ENCODE results near the gene HOXA9. TPM values are rescaled to one million over a fixed set of nuclear protein-coding genes. Genes with fewer than 3 reads are reported as not detected.

HOXA9 gene
- total RNA-seq, 1 donor from 2014 or later: not detected

DNA sequence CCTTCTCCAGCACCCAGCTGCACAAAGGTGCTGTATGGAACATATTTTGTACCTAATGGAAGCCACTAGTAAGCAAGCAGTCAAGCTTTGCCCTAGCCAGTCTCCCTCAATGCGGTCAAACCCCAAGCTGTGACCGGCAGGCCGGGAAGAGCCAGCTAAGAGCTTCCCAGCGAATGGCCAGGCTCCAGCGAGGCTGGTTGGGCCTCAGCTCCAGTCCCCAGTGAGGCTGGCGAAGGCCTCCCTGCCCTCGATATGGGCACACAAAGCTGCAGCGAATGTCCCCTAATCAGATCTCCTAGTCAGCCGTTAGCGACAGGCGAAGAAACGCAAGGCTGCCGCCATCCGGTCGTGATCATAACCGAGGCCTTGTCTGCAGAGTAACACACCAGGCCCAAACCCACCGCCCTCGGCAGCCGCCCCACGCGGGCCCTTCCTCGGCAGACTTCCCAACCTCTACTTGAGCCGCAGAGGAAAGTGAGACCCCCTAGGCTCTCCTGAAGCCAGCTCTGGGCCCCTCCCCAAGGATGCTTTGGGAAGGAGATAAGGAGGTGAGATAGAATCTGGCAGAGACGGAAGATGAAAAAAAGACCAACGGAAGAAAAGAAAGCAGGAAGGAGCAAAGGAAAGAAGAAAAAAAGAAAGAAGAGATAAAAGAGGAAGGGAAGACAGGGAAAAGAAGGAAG, 3.1 kb upstream of the HOXA9 start:
- FAIRE-seq: no peak
- DNase-seq (ENCODE audit: low read depth): no peak
- Histone ChIP-seq H3K27me3 (ENCODE audit: control insufficient read depth, insufficient read depth, low read length) (peaks cover 87% of the 10 kb centered on the region), H3K4me3 (ENCODE audit: low read depth, low read length) (no peak overlapping the region), H3K36me3 (ENCODE audit: control insufficient read depth, insufficient read depth, low read length) (no peaks in the 10 kb centered on the region)
- TF ChIP-seq CTCF (IDR thresholded peaks at IDR 0.05; ENCODE audit: insufficient read depth, low read length, severe bottlenecking): no peak

GRCh38 chr7:27167916-27168264, 2.6 kb upstream of the HOXA9 start:
- peaks cover 86% of the 10 kb centered on the region for H3K27me3 ChIP-seq (ENCODE audit: control insufficient read depth, insufficient read depth, low read length)
- no peak for FAIRE-seq

GRCh38 chr7:27166531-27167505, 1.5 kb upstream of the HOXA9 start:
- H3K27me3 ChIP-seq (ENCODE audit: control insufficient read depth, insufficient read depth, low read length): peaks cover 79% of the 10 kb centered on the region

More at GRCh38 chr7:27167916-27168264, 2.6 kb upstream of the HOXA9 start:
- Histone ChIP-seq H3K36me3 (ENCODE audit: control insufficient read depth, insufficient read depth, low read length) (no peaks in the 10 kb centered on the region), H3K4me3 (ENCODE audit: low read depth, low read length) (no peak overlapping the region)
- DNase-seq (ENCODE audit: low read depth): no peak
- no peak for TF ChIP-seq CTCF (IDR thresholded peaks at IDR 0.05; ENCODE audit: insufficient read depth, low read length, severe bottlenecking)

DNA sequence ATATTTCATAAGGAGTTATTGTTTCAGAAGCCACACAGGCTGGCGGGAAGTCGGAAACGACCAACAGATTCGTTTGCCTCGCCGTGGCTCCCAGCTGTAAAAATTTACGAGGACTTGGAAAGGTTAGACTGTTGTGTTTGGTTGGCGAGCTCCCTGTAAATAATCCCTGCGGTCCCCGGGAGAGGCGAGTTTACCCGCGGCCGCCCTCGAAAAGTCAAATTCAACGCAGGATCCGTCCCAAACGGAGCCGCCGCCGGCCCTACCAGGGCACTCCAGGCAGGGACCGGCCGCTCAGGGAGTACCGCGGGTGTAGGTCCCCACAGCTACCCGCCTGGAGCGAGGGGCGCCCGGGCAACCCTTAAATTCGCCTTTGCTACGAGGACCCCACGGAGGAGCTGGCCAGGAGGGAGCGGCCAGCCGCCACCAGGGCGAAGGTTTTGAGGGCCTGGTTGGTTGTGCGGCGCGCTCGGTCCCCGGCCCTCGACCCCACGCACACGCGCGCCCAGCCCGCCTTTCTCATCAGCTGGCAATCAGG, 726 bp upstream of the HOXA9 start:
- peaks cover 74% of the 10 kb centered on the region for H3K27me3 ChIP-seq (ENCODE audit: control insufficient read depth, insufficient read depth, low read length)
- DNase-seq (ENCODE audit: low read depth) (no peak), FAIRE-seq (no peak)

More at GRCh38 chr7:27166531-27167505, 1.5 kb upstream of the HOXA9 start:
- no peak for DNase-seq (ENCODE audit: low read depth)
- H3K4me3 ChIP-seq (ENCODE audit: low read depth, low read length): no peak overlapping the region
- no peak for FAIRE-seq
- no peak for TF ChIP-seq CTCF (IDR thresholded peaks at IDR 0.05; ENCODE audit: insufficient read depth, low read length, severe bottlenecking)
- no peaks in the 10 kb centered on the region for H3K36me3 ChIP-seq (ENCODE audit: control insufficient read depth, insufficient read depth, low read length)

More for the DNA sequence above, 726 bp upstream of the HOXA9 start:
- TF ChIP-seq CTCF (IDR thresholded peaks at IDR 0.05; ENCODE audit: insufficient read depth, low read length, severe bottlenecking): no peak
- Histone ChIP-seq H3K4me3 (ENCODE audit: low read depth, low read length) (no peak overlapping the region), H3K36me3 (ENCODE audit: control insufficient read depth, insufficient read depth, low read length) (no peaks in the 10 kb centered on the region)

Measured in bronchial epithelial cell (primary cell).